8988T (cell line): ENCODE results near the gene ZNF804A.
"Not testable (repeated sequence)": the region's sequence is repeated elsewhere in the genome, so short reads cannot be mapped to it uniquely, and the experiment has no call there.

Experiments used
- DNase-seq: peaks from one replicate; pipeline ENCODE4 v3.0.0; 2011

Gene ZNF804A

GRCh38 chr2:184835398-184835715 lies 237.0 kb downstream of the ZNF804A start:
- DNase-seq: no peak

GRCh38 chr2:184847331-184847730 lies 249.0 kb downstream of the ZNF804A start:
- DNase-seq: no peak

GRCh38 chr2:184849516-184849915 lies 251.2 kb downstream of the ZNF804A start:
- DNase-seq: no peak

GRCh38 chr2:184851576-184851975 lies 253.2 kb downstream of the ZNF804A start:
- no peak for DNase-seq

GRCh38 chr2:184859187-184859586 lies 260.9 kb downstream of the ZNF804A start:
- no peak for DNase-seq

- no peak for DNase-seq
Observed at GRCh38 chr2:184860744-184861143, 262.4 kb downstream of the ZNF804A start.

- no peak for DNase-seq
Observed at GRCh38 chr2:184875212-184875611, 276.9 kb downstream of the ZNF804A start.

GRCh38 chr2:184875911-184876310 lies 277.6 kb downstream of the ZNF804A start:
- no peak for DNase-seq

- no peak for DNase-seq
Observed at GRCh38 chr2:184877909-184878308, 279.6 kb downstream of the ZNF804A start.

GRCh38 chr2:184879671-184880070 lies 281.3 kb downstream of the ZNF804A start:
- DNase-seq: no peak

- not testable (repeated sequence) for DNase-seq
Observed at GRCh38 chr2:184886585-184886984, 288.3 kb downstream of the ZNF804A start.

- no peak for DNase-seq
Observed at GRCh38 chr2:184890311-184890710, 292.0 kb downstream of the ZNF804A start.

- no peak for DNase-seq
Observed at GRCh38 chr2:184904991-184905390, 306.7 kb downstream of the ZNF804A start.

- DNase-seq: no peak
Observed at GRCh38 chr2:184906160-184906559, 307.8 kb downstream of the ZNF804A start.

- DNase-seq: no peak
Observed at GRCh38 chr2:184906709-184907108, 308.4 kb downstream of the ZNF804A start.

GRCh38 chr2:184908966-184909365 lies 310.6 kb downstream of the ZNF804A start:
- no peak for DNase-seq

GRCh38 chr2:184920451-184920965 lies 322.2 kb downstream of the ZNF804A start:
- no peak for DNase-seq

GRCh38 chr2:184921676-184922075 lies 323.3 kb downstream of the ZNF804A start:
- no peak for DNase-seq

GRCh38 chr2:184923751-184924150 lies 325.4 kb downstream of the ZNF804A start:
- no peak for DNase-seq

GRCh38 chr2:184927040-184927439 lies 328.7 kb downstream of the ZNF804A start:
- no peak for DNase-seq

- no peak for DNase-seq
Observed at GRCh38 chr2:184936761-184937160, 338.4 kb downstream of the ZNF804A start.

GRCh38 chr2:184938221-184938985 lies 340.1 kb downstream of the ZNF804A start:
- DNase-seq: no peak

- no peak for DNase-seq
Observed at GRCh38 chr2:184945326-184945725, 347.0 kb downstream of the ZNF804A start.

- DNase-seq: no peak
Observed at GRCh38 chr2:184945824-184946223, 347.5 kb downstream of the ZNF804A start.

- DNase-seq: no peak
Observed at GRCh38 chr2:184956856-184957255, 358.5 kb downstream of the ZNF804A start.
